ENCODE measurements around the gene VASN.

VASN gene

GRCh38 chr16:4354512-4355409 is 16.9 kb upstream of the VASN start:
- DNase-seq = no peak

GRCh38 chr16:4356820-4357219 is 14.8 kb upstream of the VASN start:
- no peak for DNase-seq

GRCh38 chr16:4358236-4358635 is 13.4 kb upstream of the VASN start:
- DNase-seq = no peak

GRCh38 chr16:4358831-4359561 is 12.7 kb upstream of the VASN start:
- DNase-seq = no peak

- no peak for DNase-seq
Observed at GRCh38 chr16:4359914-4360313, 11.7 kb upstream of the VASN start.

- DNase-seq = no peak
Observed at GRCh38 chr16:4360538-4361021, 11.1 kb upstream of the VASN start.

- no peak for DNase-seq
Observed at GRCh38 chr16:4361033-4361943, 10.4 kb upstream of the VASN start.

GRCh38 chr16:4361944-4362311 is 9.7 kb upstream of the VASN start:
- DNase-seq = no peak

GRCh38 chr16:4362476-4363135 is 9.0 kb upstream of the VASN start:
- DNase-seq = no peak

- DNase-seq = no peak
Observed at GRCh38 chr16:4364196-4365013, 7.2 kb upstream of the VASN start.

GRCh38 chr16:4365014-4365406 is 6.6 kb upstream of the VASN start:
- no peak for DNase-seq

- DNase-seq = no peak
Observed at GRCh38 chr16:4365615-4366014, 6.0 kb upstream of the VASN start.

GRCh38 chr16:4366016-4366415 is 5.6 kb upstream of the VASN start:
- no peak for DNase-seq

- no peak for DNase-seq
Observed at GRCh38 chr16:4367393-4367856, 4.2 kb upstream of the VASN start.

- no peak for DNase-seq
Observed at GRCh38 chr16:4369007-4369733, 2.5 kb upstream of the VASN start.

GRCh38 chr16:4370151-4370550 is 1.5 kb upstream of the VASN start:
- no peak for DNase-seq

- DNase-seq = no peak
Observed at GRCh38 chr16:4370570-4371356, 885 bp upstream of the VASN start.

- no peak for DNase-seq
Observed at GRCh38 chr16:4372001-4372577, 441 bp downstream of the VASN start.

- no peak for DNase-seq
Observed at GRCh38 chr16:4372578-4373355, 1.1 kb downstream of the VASN start.
